Activated CD8-positive, alpha-beta memory T cell treated with anti-CD3 and anti-CD28 coated beads, Interleukin-2, amount 10 ng/mL, durations not matched to agents 7 days and 5 days (primary cell): Measurements from ENCODE around the gene FAM168A. TPM values are rescaled to one million over a fixed set of nuclear protein-coding genes. Genes with fewer than 3 reads are reported as not detected.

Experiments
- ATAC-seq: fragments of 150-1000 bp; cut with Tn5 transposase; one replicate; pipeline ENCODE4 v1.10.0; 2021; ENCODE audit warnings: moderate library complexity
- CTCF ChIA-PET: fragments of 350-600 bp; sonication (Branson Sonifier 250); formaldehyde crosslinking; loops from one replicate; lab custom pipeline; 2021; ENCODE audit warnings: antibody characterized with exemption; lab: Charles Lee
- DNase-seq: peaks from one replicate; pipeline ENCODE4 v3.0.0-alpha.2; 2020
- H3K27ac Mint-ChIP-seq: one replicate; pipeline ENCODE4 v1.8.0; 2021; ENCODE audit warnings: mild to moderate bottlenecking, mixed read lengths
- H3K27me3 Mint-ChIP-seq: one replicate; pipeline ENCODE4 v1.8.0; 2021; ENCODE audit warnings: mixed read lengths
- H3K36me3 Mint-ChIP-seq: one replicate; pipeline ENCODE4 v1.8.0; 2021; ENCODE audit warnings: mild to moderate bottlenecking, mixed read lengths
- H3K4me1 Mint-ChIP-seq: one replicate; pipeline ENCODE4 v1.8.0; 2021; ENCODE audit warnings: mixed read lengths
- H3K4me3 Mint-ChIP-seq: one replicate; pipeline ENCODE4 v1.8.0; 2021; ENCODE audit warnings: mild to moderate bottlenecking, moderate library complexity, mixed read lengths
- H3K9me3 Mint-ChIP-seq: one replicate; pipeline ENCODE4 v1.8.0; 2022; ENCODE audit warnings: low read depth, mixed read lengths
- total RNA-seq, 2 experiments: library from RNA; stranded (reverse); gene quantifications; one replicate each; pipeline ENCODE4 v1.2.3, GENCODE V29; 2021

Gene FAM168A
- total RNA-seq, 2 experiments from 2014 or later, result 19.3 to 20.5 TPM

DNA sequence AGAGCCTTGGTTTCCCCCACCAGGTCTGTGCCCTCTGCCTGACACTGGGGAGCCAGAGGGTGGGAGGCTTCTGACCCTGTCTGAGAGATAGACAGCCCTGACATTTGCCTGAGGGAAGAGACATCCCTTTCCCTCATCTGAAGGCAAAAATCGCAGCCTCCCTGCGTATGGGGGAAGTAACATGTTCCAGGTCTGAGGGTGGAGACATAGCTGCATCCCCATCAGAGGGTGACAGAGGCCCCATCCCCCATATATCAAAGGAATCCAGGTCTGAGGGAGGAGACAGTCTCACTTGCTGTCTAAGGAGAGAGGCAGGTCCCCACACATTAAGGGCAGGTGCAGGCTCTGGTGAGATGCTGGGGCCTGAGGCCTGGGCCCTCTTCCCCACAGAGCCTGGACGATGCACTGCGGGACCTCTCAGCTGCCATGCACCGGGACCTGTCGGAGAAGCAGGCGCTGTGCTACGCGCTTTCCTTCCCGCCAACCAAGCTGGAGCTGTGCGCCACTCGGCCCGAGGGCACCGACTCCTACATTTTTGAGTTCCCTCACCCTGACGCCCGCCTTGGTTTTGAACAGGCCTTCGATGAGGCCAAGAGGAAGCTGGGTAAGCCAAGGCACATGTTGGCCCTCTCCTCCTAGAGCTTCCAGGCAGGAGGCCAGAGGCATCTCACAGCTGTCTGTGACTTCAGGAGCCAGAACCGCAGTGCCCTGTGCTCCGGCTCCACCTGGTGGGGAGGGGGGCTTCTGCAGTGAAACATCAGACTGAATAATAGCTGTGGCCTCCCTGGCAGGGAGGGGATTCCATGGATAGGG lies 237.8 kb downstream of the FAM168A start:
- DNase-seq, result peak; percentile 54
- Mint-ChIP-seq H3K9me3 (no peaks in the 10 kb centered on the region), H3K36me3 (no peaks in the 10 kb centered on the region), H3K27me3 (no peaks in the 10 kb centered on the region), H3K4me3 (no peak overlapping the region), H3K27ac (no peak overlapping the region), H3K4me1 (peaks cover 1% of the 10 kb centered on the region)
- ATAC-seq, result peak; percentile 38
- CTCF ChIA-PET, result interaction anchor here (0.9 to 2.5 kb wide), 11 partner anchors 9 to 301 kb away, joined by 3 to 27 read pairs (median 5); partner anchors contain the start of gene ARHGEF17

DNA sequence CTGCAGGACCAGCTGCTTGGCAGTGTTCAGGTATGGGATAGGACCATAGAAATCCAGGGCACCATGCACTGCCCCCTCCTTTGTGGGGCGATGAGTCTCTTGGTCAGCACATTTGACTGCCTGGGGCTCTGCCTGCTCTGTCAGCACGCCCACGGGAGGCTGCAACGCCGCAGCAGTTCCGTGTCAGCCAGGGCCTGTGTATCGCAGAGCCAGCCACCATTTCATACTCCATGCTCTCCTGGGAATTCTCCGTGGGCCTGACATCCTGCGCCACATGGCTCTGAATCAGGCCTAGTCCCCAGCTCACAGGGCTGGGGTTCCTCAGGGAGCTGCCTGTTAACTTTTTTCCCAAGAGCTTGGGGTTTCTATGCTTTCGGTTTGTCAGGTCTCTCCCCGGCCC lies 238.6 kb downstream of the FAM168A start:
- CTCF ChIA-PET, result interaction anchor here (1.0 to 2.5 kb wide), 7 partner anchors 9 to 34 kb away, joined by 4 to 27 read pairs (median 6); no protein-coding TSS in a partner anchor
- no peak for DNase-seq
- no peak overlapping the region for H3K27ac Mint-ChIP-seq
- H3K4me3 Mint-ChIP-seq, result no peak overlapping the region
- no peaks in the 10 kb centered on the region for H3K9me3 Mint-ChIP-seq
- H3K4me1 Mint-ChIP-seq, result no peaks in the 10 kb centered on the region
- no peak for ATAC-seq
- no peaks in the 10 kb centered on the region for H3K27me3 Mint-ChIP-seq
- H3K36me3 Mint-ChIP-seq, result no peaks in the 10 kb centered on the region

DNA sequence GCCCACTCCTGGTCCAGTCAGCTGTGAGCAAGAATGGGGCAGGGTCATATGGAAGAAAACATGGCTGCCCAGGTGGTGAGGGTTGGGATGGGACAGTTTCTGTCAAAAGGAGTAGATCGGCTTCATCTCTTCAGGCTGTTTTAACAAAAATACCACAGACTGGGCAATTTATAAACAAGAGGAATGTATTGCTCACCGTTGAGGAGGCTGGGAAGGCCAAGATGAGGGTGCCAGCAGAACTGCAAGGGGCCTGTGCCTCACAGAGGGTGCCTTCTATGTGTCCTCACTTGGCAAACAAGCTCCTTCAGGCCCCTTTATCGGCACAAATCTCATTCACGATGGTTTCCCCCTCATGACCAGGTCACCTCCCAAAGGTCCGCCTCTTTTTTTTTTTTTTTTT lies 239.8 kb downstream of the FAM168A start:
- no peak for ATAC-seq
- H3K4me1 Mint-ChIP-seq, result peaks cover 7% of the 10 kb centered on the region
- no peak overlapping the region for H3K4me3 Mint-ChIP-seq
- no peak overlapping the region for H3K27ac Mint-ChIP-seq
- no peak for DNase-seq
- CTCF ChIA-PET, result interaction anchor here (0.8 to 2.5 kb wide), 6 partner anchors 21 to 302 kb away, joined by 3 to 7 read pairs (median 5); no protein-coding TSS in a partner anchor
- no peaks in the 10 kb centered on the region for H3K27me3 Mint-ChIP-seq
- no peaks in the 10 kb centered on the region for H3K36me3 Mint-ChIP-seq
- no peaks in the 10 kb centered on the region for H3K9me3 Mint-ChIP-seq

DNA sequence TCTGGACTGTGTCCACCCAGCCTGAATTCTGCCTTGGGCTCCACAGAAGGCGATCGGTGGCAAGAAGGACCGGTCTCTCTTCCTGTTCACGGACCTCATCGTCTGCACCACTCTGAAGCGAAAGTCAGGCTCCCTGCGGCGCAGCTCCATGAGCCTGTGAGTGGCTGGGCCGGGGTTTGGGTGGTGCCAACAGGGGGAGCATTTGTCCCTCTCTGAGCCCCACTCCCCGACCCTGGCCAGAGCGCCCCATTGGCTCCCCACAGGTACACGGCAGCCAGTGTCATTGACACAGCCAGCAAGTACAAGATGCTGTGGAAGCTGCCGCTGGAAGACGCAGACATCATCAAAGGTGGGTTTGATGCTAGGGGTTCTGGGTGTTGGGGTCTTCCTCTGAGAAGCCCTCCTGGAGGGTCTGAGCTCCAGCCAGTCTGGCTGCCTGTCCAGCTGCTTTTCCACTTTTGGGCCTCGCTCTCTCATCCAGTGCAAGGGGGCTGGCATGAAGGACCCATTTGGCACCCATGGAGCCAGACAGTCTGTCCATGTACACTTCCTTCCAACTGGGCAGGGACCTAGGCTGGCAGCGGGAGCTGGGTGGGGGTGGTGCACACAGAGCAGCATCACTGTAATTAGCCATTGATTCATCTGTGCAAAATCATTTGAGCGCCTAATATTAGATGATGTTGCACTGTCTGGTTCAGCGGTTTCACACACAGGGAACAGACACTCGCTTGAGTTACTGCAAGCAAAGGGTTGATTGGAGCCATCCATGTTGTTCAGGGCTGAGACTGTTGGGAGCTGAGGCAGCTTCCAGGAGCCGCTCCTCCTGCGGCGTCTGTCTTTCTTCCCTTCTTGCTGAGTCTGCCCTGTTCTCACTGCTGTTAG lies 240.7 kb downstream of the FAM168A start:
- DNase-seq, result no peak
- H3K9me3 Mint-ChIP-seq, result no peaks in the 10 kb centered on the region
- H3K4me3 Mint-ChIP-seq, result no peak overlapping the region
- no peaks in the 10 kb centered on the region for H3K27me3 Mint-ChIP-seq
- CTCF ChIA-PET, result interaction anchor here (0.8 to 10.0 kb wide), 7 partner anchors 20 to 303 kb away, joined by 3 to 130 read pairs (median 5); no protein-coding TSS in a partner anchor
- H3K4me1 Mint-ChIP-seq, result peaks cover 8% of the 10 kb centered on the region
- no peak overlapping the region for H3K27ac Mint-ChIP-seq
- H3K36me3 Mint-ChIP-seq, result no peaks in the 10 kb centered on the region
- ATAC-seq, result no peak

DNA sequence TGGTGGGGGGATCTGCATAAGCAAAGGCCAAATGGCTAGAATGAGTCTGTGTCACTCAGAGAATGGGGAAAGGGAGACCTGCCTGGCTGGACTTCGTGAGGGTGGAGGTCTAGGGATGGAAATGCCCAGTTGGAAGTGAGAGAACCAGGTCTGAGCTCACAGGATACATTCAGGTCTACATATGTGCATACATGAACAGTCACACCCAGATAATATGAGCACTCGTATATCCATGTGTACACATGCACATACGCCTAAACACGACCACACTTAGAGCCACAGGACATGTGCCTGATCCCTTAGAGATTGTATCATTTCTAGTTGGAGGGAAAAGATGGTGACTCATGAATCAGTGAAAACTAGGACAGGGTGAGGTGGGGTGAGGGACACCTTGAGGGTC lies 242.8 kb downstream of the FAM168A start:
- peaks cover 17% of the 10 kb centered on the region for H3K4me1 Mint-ChIP-seq
- no peaks in the 10 kb centered on the region for H3K9me3 Mint-ChIP-seq
- ATAC-seq (no peak), DNase-seq (no peak)
- CTCF ChIA-PET, result interaction anchor here (2.5 to 10.0 kb wide), 2 partner anchors 19 to 38 kb away, joined by 10 to 130 read pairs; no protein-coding TSS in a partner anchor
- no peak overlapping the region for H3K4me3 Mint-ChIP-seq
- H3K27ac Mint-ChIP-seq, result no peak overlapping the region
- H3K36me3 Mint-ChIP-seq, result no peaks in the 10 kb centered on the region
- no peaks in the 10 kb centered on the region for H3K27me3 Mint-ChIP-seq

DNA sequence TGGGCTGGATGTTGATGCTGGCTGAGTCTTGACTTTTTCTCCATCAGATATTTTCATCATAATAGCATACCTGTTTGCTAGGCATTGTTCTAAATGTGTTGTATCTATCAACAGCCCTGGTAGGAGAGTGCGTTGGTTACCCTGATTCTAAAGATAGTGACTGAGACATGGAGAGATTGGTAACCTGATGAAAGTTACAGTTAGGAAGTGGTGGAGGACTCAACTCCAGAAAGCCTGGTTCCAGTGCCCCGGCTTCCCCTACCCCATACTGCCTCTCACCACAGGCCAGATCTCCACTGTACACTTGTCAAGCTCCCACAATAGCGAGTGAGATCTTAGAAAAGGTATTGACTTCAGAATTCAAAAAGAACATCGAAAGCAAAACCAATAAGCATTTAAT lies 244.5 kb downstream of the FAM168A start:
- Mint-ChIP-seq H3K36me3 (no peaks in the 10 kb centered on the region), H3K27me3 (no peaks in the 10 kb centered on the region), H3K4me3 (no peak overlapping the region), H3K4me1 (peaks cover 18% of the 10 kb centered on the region), H3K9me3 (no peaks in the 10 kb centered on the region), H3K27ac (peak overlapping the region; percentile 20)
- CTCF ChIA-PET, result interaction anchor here (1.4 to 10.0 kb wide), 4 partner anchors 10 to 45 kb away, joined by 4 to 130 read pairs (median 36); no protein-coding TSS in a partner anchor
- ATAC-seq (peak; percentile 65), DNase-seq (peak; percentile 65)

DNA sequence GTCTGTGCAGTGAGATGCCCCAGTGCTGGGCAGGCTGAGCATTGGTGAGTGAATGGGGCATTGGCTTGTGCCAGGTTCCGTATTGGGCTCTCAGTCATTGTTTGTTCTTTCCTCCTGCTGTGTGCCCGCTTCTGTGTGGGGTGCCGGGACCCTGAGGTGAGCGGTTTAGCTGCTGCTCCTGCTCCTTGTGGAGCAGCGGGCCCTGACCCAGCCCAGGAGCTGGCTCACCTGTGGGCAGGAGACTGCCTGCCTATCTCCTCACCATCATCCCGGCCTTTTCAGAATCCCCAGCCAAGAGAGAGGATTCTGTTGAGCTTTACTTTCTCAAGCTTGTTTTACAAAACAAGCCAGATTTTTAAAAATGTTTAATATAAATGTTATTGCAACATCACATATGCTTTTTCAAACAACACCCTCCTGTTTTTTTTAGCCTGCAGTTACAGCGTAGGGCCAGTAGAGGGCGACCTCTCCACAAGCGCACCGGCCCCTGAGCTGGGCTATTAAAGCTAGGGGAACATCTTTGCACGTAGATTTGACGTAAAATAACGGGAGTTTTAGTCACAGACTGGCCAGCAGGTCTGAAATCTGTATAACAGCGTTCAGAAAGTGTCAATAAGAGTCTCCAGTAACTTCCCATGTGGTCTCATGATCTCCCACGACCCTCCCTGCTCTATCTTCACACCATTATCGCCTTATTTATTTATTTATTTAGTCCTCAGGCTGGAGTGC lies 246.8 kb downstream of the FAM168A start:
- Mint-ChIP-seq H3K4me3 (no peak overlapping the region), H3K27ac (no peak overlapping the region), H3K9me3 (no peaks in the 10 kb centered on the region), H3K36me3 (no peaks in the 10 kb centered on the region), H3K4me1 (peaks cover 18% of the 10 kb centered on the region), H3K27me3 (no peaks in the 10 kb centered on the region)
- peak; percentile 76 for ATAC-seq
- CTCF ChIA-PET, result interaction anchor here (0.6 to 10.0 kb wide), 45 partner anchors 9 to 917 kb away, joined by 3 to 130 read pairs (median 6); partner anchors contain the start of genes ARHGEF17, CLPB and RELT
- peak; percentile 76 for DNase-seq

Other genes starting within 250 kb of the FAM168A start
- gene RELT, start 221.7 kb downstream of the FAM168A start, total RNA-seq, result 10 to 100 TPM; 31.2 to 39.6 TPM
- 10 to 100 TPM in 1 of 2 experiments, 1 to 10 TPM in 1; 3.2 to 10.6 TPM for gene PLEKHB1, start 48.5 kb upstream of the FAM168A start, total RNA-seq
- 10 to 100 TPM; 85.3 to 94.2 TPM for gene RAB6A, start 163.0 kb upstream of the FAM168A start, total RNA-seq
- 10 to 100 TPM; 34.1 to 52.0 TPM for gene MRPL48, start 189.8 kb upstream of the FAM168A start, total RNA-seq